Spleen (tissue), 11 donors: ENCODE data around the gene TMC5. TPM values are rescaled to one million over a fixed set of nuclear protein-coding genes. Genes with fewer than 3 reads are reported as not detected.

ENCODE experiments used
- DNase-seq: peaks from one replicate; pipeline ENCODE4 v3.0.0-alpha.2; 2020
- H3K27ac ChIP-seq, 8 donors: fragments of 200-600 bp; sonication (generic) in 7 of 8; 1 replicate in 4 of 8; 2 replicates in 4 of 8; pipeline versions ENCODE4 v1.5.0 to v1.8.0; 2016 to 2021; ENCODE audit warnings: inconsistent platforms in 4 of 8, mild to moderate bottlenecking in 4 of 8, moderate library complexity in 1 of 8
- H3K27me3 ChIP-seq, 7 donors: fragments of 200-600 bp; sonication (generic) in 6 of 7; replicated peaks in 1 of 7; 1 replicate in 4 of 7; 2 replicates in 3 of 7; pipeline versions ENCODE4 v1.5.0 to v1.8.0; 2016 to 2021; ENCODE audit warnings: inconsistent platforms in 3 of 7, mild to moderate bottlenecking in 1 of 7
- H3K36me3 ChIP-seq, 6 donors: fragments of 200-600 bp; sonication (generic) in 5 of 6; 1 replicate in 4 of 6; 2 replicates in 2 of 6; pipeline versions ENCODE4 v1.5.0 to v1.8.0; 2016 to 2021; ENCODE audit warnings: inconsistent platforms in 2 of 6
- H3K4me1 ChIP-seq, 6 donors: fragments of 200-600 bp; sonication (generic) in 5 of 6; 1 replicate in 3 of 6; 2 replicates in 3 of 6; pipeline versions ENCODE4 v1.5.0 to v1.8.0; 2016 to 2021; ENCODE audit warnings: inconsistent platforms in 3 of 6
- H3K4me3 ChIP-seq, 8 donors: fragments of 200-600 bp; sonication (generic) in 7 of 8; 1 replicate in 4 of 8; 2 replicates in 4 of 8; pipeline versions ENCODE4 v1.5.0 to v1.8.0; 2016 to 2021; ENCODE audit warnings: inconsistent platforms in 4 of 8, mild to moderate bottlenecking in 4 of 8, moderate library complexity in 2 of 8
- H3K9me3 ChIP-seq, 8 donors: fragments of 200-600 bp; sonication (generic) in 7 of 8; 1 replicate in 4 of 8; 2 replicates in 4 of 8; pipeline versions ENCODE4 v1.5.0 to v1.8.0; 2016 to 2021; ENCODE audit warnings: inconsistent platforms in 4 of 8
- CTCF ChIP-seq, 11 experiments: fragments of 200-600 bp in 7 of 11; fragments of 450-650 bp in 4 of 11; sonication (generic) in 4 of 11; IDR thresholded peaks in 8 of 11; conservative IDR thresholded peaks in 3 of 11; 1 replicate in 7 of 11; 2 replicates in 4 of 11; pipeline versions ENCODE4 v1.4.0 to v1.8.0; 2016 to 2021; ENCODE audit warnings: antibody characterized with exemption in 11 of 11, inconsistent platforms in 4 of 11, mild to moderate bottlenecking in 1 of 11
- POLR2A ChIP-seq, 3 donors: fragments of 450-650 bp; IDR thresholded peaks; one replicate each; pipeline ENCODE4 v1.5.1; 2017; ENCODE audit warnings: antibody characterized with exemption in 3 of 3, mild to moderate bottlenecking in 1 of 3
- POLR2AphosphoS5 ChIP-seq, 3 donors: sonication (generic); formaldehyde crosslinking; IDR thresholded peaks; one replicate each; pipeline ENCODE4 v1.5.1; 2017; ENCODE audit warnings: antibody characterized with exemption in 3 of 3
- whole genome bisulfite sequencing, 5 donors: extraction: QIAGEN DNeasy Blood & Tissue Kit in 3 of 5; methylation state at CpG; one replicate each; pipeline versions ENCODE4 v1.1.5 to v1.1.7; 2013 to 2018; 5-methylcytosine and 5-hydroxymethylcytosine counted together
- intact Hi-C: fragments of 100-400 bp; cut with DNase I; formaldehyde crosslinking; loops from one replicate; pipeline ENCODE4 v1.15.0; 2023; ENCODE audit warnings: low total_unique reads
- polyA plus RNA-seq, 3 donors: library from polyadenylated mRNA; stranded (reverse); fragments of 200-250 nt; gene quantifications; one replicate each; pipeline ENCODE4 v1.2.1, GENCODE V29; 2013
- total RNA-seq, 7 donors: library from RNA; depleted of rRNA in 3 of 7; stranded (reverse); fragments of >200 nt in 3 of 7; fragmentation: NEBNext Ultra II Directional in 4 of 7; extraction: Animal tissue kit (Norgen Biotek cat#: 25700) in 4 of 7; gene quantifications; one replicate each; pipeline versions ENCODE4 v1.1.0 to v1.2.1, GENCODE V29; 2016 to 2021
- donor health status: healthy with polysubstance abuse.
- donor health status: DM: no; HTN: no; CAD: no; lungs with moderate emphysema.
- donor health status: DM: no; HTN: no; CAD: no.
- donor health status: Bipolar disorder and iron deficiency.
- donor health status: healthy.
- donor health status: DM: no; HTN: no; CAD: no.
- donor health status: DM: yes; HTN: yes; CAD: no.

TMC5 gene
- total and polyA plus RNA-seq, 10 donors, result 0.05 to 0.30 (median 0.16) TPM; not detected in 4

- no peak for DNase-seq
- TF ChIP-seq POLR2A (IDR thresholded peaks at IDR 0.05) (no peak), POLR2AphosphoS5 (IDR thresholded peaks at IDR 0.05) (no peak), CTCF (IDR thresholded peaks at IDR 0.05 in 8 of 11, conservative IDR thresholded peaks at IDR 0.05 in 3 of 11) (no peak)
- peaks cover 0 to 4% (median 0%) of the 10 kb centered on the region in 7 donors for H3K27me3 ChIP-seq
- intact Hi-C loops, result no loop called here
- no peak overlapping the region for H3K27ac ChIP-seq
- H3K4me3 ChIP-seq, result no peak overlapping the region
- no peaks in the 10 kb centered on the region for H3K9me3 ChIP-seq
- no peaks in the 10 kb centered on the region for H3K4me1 ChIP-seq
- 73 to 82% (median 79%) methylated on average over 5 of the region's 5 CpGs for WGBS, 5 donors
- no peaks in the 10 kb centered on the region for H3K36me3 ChIP-seq
Observed at GRCh38 chr16:19474617-19475016, 56.9 kb downstream of the TMC5 start.

GRCh38 chr16:19478505-19478904 lies 60.8 kb downstream of the TMC5 start:
- no peak overlapping the region for H3K27ac ChIP-seq
- H3K36me3 ChIP-seq, result no peaks in the 10 kb centered on the region
- no peaks in the 10 kb centered on the region for H3K9me3 ChIP-seq
- DNase-seq, result no peak
- no peaks in the 10 kb centered on the region for H3K4me1 ChIP-seq
- WGBS, 5 donors, result 46 to 94% (median 87%) methylated on average over 1 of the region's 1 CpG
- intact Hi-C loops, result no loop called here
- no peak overlapping the region for H3K4me3 ChIP-seq
- peaks cover 0 to 4% (median 0%) of the 10 kb centered on the region in 7 donors for H3K27me3 ChIP-seq
- no peak for TF ChIP-seq POLR2A (IDR thresholded peaks at IDR 0.05)
- no peak for TF ChIP-seq POLR2AphosphoS5 (IDR thresholded peaks at IDR 0.05)
- TF ChIP-seq CTCF (IDR thresholded peaks at IDR 0.05 in 8 of 11, conservative IDR thresholded peaks at IDR 0.05 in 3 of 11), result no peak

GRCh38 chr16:19479302-19479721 lies 61.6 kb downstream of the TMC5 start:
- peaks cover 0 to 4% (median 0%) of the 10 kb centered on the region in 7 donors for H3K27me3 ChIP-seq
- H3K9me3 ChIP-seq, result no peaks in the 10 kb centered on the region
- no peak overlapping the region for H3K4me3 ChIP-seq
- no peak for DNase-seq
- H3K27ac ChIP-seq, result no peak overlapping the region
- intact Hi-C loops, result no loop called here
- H3K36me3 ChIP-seq, result no peaks in the 10 kb centered on the region
- H3K4me1 ChIP-seq, result no peaks in the 10 kb centered on the region
- 69 to 85% (median 77%) methylated on average over 3 of the region's 3 CpGs for WGBS, 5 donors
- no peak for TF ChIP-seq POLR2AphosphoS5 (IDR thresholded peaks at IDR 0.05)
- TF ChIP-seq POLR2A (IDR thresholded peaks at IDR 0.05), result no peak
- TF ChIP-seq CTCF (IDR thresholded peaks at IDR 0.05 in 8 of 11, conservative IDR thresholded peaks at IDR 0.05 in 3 of 11), result no peak

- H3K27ac ChIP-seq, result no peak overlapping the region
- H3K4me3 ChIP-seq, result no peak overlapping the region
- H3K9me3 ChIP-seq, result no peaks in the 10 kb centered on the region
- 58 to 93% (median 73%) methylated on average over 2 of the region's 2 CpGs for WGBS, 5 donors
- H3K4me1 ChIP-seq, result no peaks in the 10 kb centered on the region
- no peak for TF ChIP-seq CTCF (IDR thresholded peaks at IDR 0.05 in 8 of 11, conservative IDR thresholded peaks at IDR 0.05 in 3 of 11)
- H3K36me3 ChIP-seq, result no peaks in the 10 kb centered on the region
- intact Hi-C loops, result no loop called here
- peaks cover 0 to 4% (median 0%) of the 10 kb centered on the region in 7 donors for H3K27me3 ChIP-seq
- no peak for DNase-seq
Observed at GRCh38 chr16:19481296-19481695, 63.6 kb downstream of the TMC5 start.
